A673 (cell line): ENCODE measurements around the gene ITIH1.

ENCODE experiments used
- CTCF ChIP-seq: fragments of 300-800, 200-600 bp; sonication (generic); conservative IDR thresholded peaks from 2 replicates; pipeline ENCODE4 v1.5.1; 2017; ENCODE audit warnings: low read depth, mild to moderate bottlenecking, antibody characterized with exemption, low read length, moderate library complexity, mixed read lengths
- EZH2 ChIP-seq: fragments of 200-600 bp; sonication (generic); IDR thresholded peaks from 2 replicates; pipeline ENCODE4 v1.6.1; 2017; ENCODE audit warnings: borderline replicate concordance, low read depth, mild to moderate bottlenecking, mixed read lengths, antibody characterized with exemption, low read length; ENCODE audit not compliant: poor library complexity, severe bottlenecking

- TF ChIP-seq EZH2 (no peak), CTCF (no peak)
These were observed 14.0 kb downstream of the ITIH1 start for GRCh38 chr3:52791366-52791765.
